ENCODE data around the gene ARG2.

Gene ARG2

GRCh38 chr14:67619446-67620216 is at the start of gene ARG2:
Gene ARG2, plus strand, starts transcription at chr14:67619920. Its CDS starts 58 bp downstream, at chr14:67619978.
- in situ Hi-C loops (cut with HindIII; ENCODE audit: low sequenced_read_pairs): no loop called here

GRCh38 chr14:67570453-67570852 is 49.3 kb upstream of the ARG2 start:
- in situ Hi-C loops (cut with HindIII; ENCODE audit: low sequenced_read_pairs): no loop called here

GRCh38 chr14:67571275-67571990 is 48.3 kb upstream of the ARG2 start:
- in situ Hi-C loops (cut with HindIII; ENCODE audit: low sequenced_read_pairs): no loop called here

GRCh38 chr14:67571991-67572323 is 47.8 kb upstream of the ARG2 start:
- in situ Hi-C loops (cut with HindIII; ENCODE audit: low sequenced_read_pairs): no loop called here

GRCh38 chr14:67572608-67573007 is 47.1 kb upstream of the ARG2 start:
- in situ Hi-C loops (cut with HindIII; ENCODE audit: low sequenced_read_pairs): no loop called here

- in situ Hi-C loops (cut with HindIII; ENCODE audit: low sequenced_read_pairs): no loop called here
Measured at GRCh38 chr14:67573228-67574010, 46.3 kb upstream of the ARG2 start.

- in situ Hi-C loops (cut with HindIII; ENCODE audit: low sequenced_read_pairs): no loop called here
Measured at GRCh38 chr14:67574156-67574555, 45.6 kb upstream of the ARG2 start.

GRCh38 chr14:67574806-67575205 is 44.9 kb upstream of the ARG2 start:
- in situ Hi-C loops (cut with HindIII; ENCODE audit: low sequenced_read_pairs): loop anchor here (5.0 kb wide), 1 partner anchor 148 kb away; no protein-coding TSS in a partner anchor

GRCh38 chr14:67575684-67576083 is 44.0 kb upstream of the ARG2 start:
- in situ Hi-C loops (cut with HindIII; ENCODE audit: low sequenced_read_pairs): loop anchor here (5.0 kb wide), 1 partner anchor 148 kb away; no protein-coding TSS in a partner anchor

GRCh38 chr14:67576216-67576955 is 43.3 kb upstream of the ARG2 start:
- in situ Hi-C loops (cut with HindIII; ENCODE audit: low sequenced_read_pairs): loop anchor here (5.0 kb wide), 1 partner anchor 149 kb away; no protein-coding TSS in a partner anchor

- in situ Hi-C loops (cut with HindIII; ENCODE audit: low sequenced_read_pairs): loop anchor here (5.0 kb wide), 1 partner anchor 150 kb away; no protein-coding TSS in a partner anchor
Measured at GRCh38 chr14:67577181-67577808, 42.4 kb upstream of the ARG2 start.

GRCh38 chr14:67577909-67578749 is 41.6 kb upstream of the ARG2 start:
- in situ Hi-C loops (cut with HindIII; ENCODE audit: low sequenced_read_pairs): loop anchor here (5.0 kb wide), 1 partner anchor 151 kb away; no protein-coding TSS in a partner anchor

- in situ Hi-C loops (cut with HindIII; ENCODE audit: low sequenced_read_pairs): loop anchor here (5.0 kb wide), 1 partner anchor 152 kb away; no protein-coding TSS in a partner anchor
Measured at GRCh38 chr14:67579040-67579439, 40.7 kb upstream of the ARG2 start.

- in situ Hi-C loops (cut with HindIII; ENCODE audit: low sequenced_read_pairs): loop anchor here (5.0 to 10.0 kb wide), 2 partner anchors 75 to 152 kb away; no protein-coding TSS in a partner anchor
Measured at GRCh38 chr14:67579636-67580035, 40.1 kb upstream of the ARG2 start.

- in situ Hi-C loops (cut with HindIII; ENCODE audit: low sequenced_read_pairs): loop anchor here (10.0 kb wide), 1 partner anchor 74 kb away; no protein-coding TSS in a partner anchor
Measured at GRCh38 chr14:67580336-67581171, 39.2 kb upstream of the ARG2 start.

GRCh38 chr14:67581643-67582042 is 38.1 kb upstream of the ARG2 start:
- in situ Hi-C loops (cut with HindIII; ENCODE audit: low sequenced_read_pairs): loop anchor here (10.0 kb wide), 1 partner anchor 73 kb away; no protein-coding TSS in a partner anchor

- in situ Hi-C loops (cut with HindIII; ENCODE audit: low sequenced_read_pairs): loop anchor here (10.0 kb wide), 1 partner anchor 73 kb away; no protein-coding TSS in a partner anchor
Measured at GRCh38 chr14:67582061-67582460, 37.7 kb upstream of the ARG2 start.
